B cell (primary cell): ENCODE measurements around the gene PKIG.

Experiments used
- CTCF ChIP-seq: fragments of 200-600 bp; IDR thresholded peaks from one replicate; pipeline ENCODE4 v1.8.0; 2022; ENCODE audit warnings: antibody characterized with exemption, mild to moderate bottlenecking
- EZH2 ChIP-seq: IDR thresholded peaks from 2 replicates; pipeline ENCODE4 v1.6.1; 2012; ENCODE audit warnings: borderline replicate concordance, low read depth, mild to moderate bottlenecking, moderate library complexity, low read length; ENCODE audit not compliant: insufficient read depth, poor library complexity, severe bottlenecking

GRCh38 chr20:44622501-44623270 is 40.3 kb downstream of the PKIG start:
- no peak for TF ChIP-seq CTCF
- TF ChIP-seq EZH2 = no peak
